Subcutaneous adipose tissue (tissue), 4 donors: ENCODE results near the gene TEX101. TPM values are rescaled to one million over a fixed set of nuclear protein-coding genes. Genes with fewer than 3 reads are reported as not detected.

Experiments
- CTCF ChIP-seq: fragments of 450-650 bp; IDR thresholded peaks from one replicate; pipeline ENCODE4 v1.5.1; 2016; ENCODE audit warnings: low read depth, mild to moderate bottlenecking, control low read depth, antibody characterized with exemption, moderate library complexity
- total RNA-seq, 4 donors: library from RNA; depleted of rRNA; stranded (reverse); fragments of >200 nt; gene quantifications; one replicate each; pipeline ENCODE4 v1.1.0, GENCODE V29; 2016

The TEX101 gene
- total RNA-seq, 4 donors from 2014 or later, result not detected

- no peak for TF ChIP-seq CTCF
Measured at GRCh38 chr19:43454031-43454430, 39.3 kb downstream of the TEX101 start.

GRCh38 chr19:43455321-43456113 is 40.8 kb downstream of the TEX101 start:
- no peak for TF ChIP-seq CTCF

- no peak for TF ChIP-seq CTCF
Measured at GRCh38 chr19:43457809-43458208, 43.1 kb downstream of the TEX101 start.

GRCh38 chr19:43460362-43461016 is 45.8 kb downstream of the TEX101 start:
- no peak for TF ChIP-seq CTCF

GRCh38 chr19:43461303-43461702 is 46.6 kb downstream of the TEX101 start:
- no peak for TF ChIP-seq CTCF

GRCh38 chr19:43462383-43462782 is 47.7 kb downstream of the TEX101 start:
- no peak for TF ChIP-seq CTCF

GRCh38 chr19:43462785-43463380 is 48.2 kb downstream of the TEX101 start:
- no peak for TF ChIP-seq CTCF
